Measurements from ENCODE around the gene DOCK2.

Gene DOCK2

GRCh38 chr5:169663537-169663936 is 26.5 kb downstream of the DOCK2 start:
- H3K36me3 ChIP-seq (replicated peaks in 1 of 2; ENCODE audit: control insufficient read depth in 2 of 2, insufficient read depth in 2 of 2, low read length in 2 of 2): no peaks in the 10 kb centered on the region
- no peak overlapping the region for H3K27ac ChIP-seq (replicated peaks; ENCODE audit: low read length)
- no peaks in the 10 kb centered on the region for H3K4me1 ChIP-seq (ENCODE audit: control insufficient read depth in 2 of 2, insufficient read depth in 1 of 2, low read depth in 1 of 2, low read length in 2 of 2)
- no peak overlapping the region for H3K4me2 ChIP-seq (ENCODE audit: insufficient read depth, low read length, poor library complexity, severe bottlenecking)
- no peak overlapping the region for H4K91ac ChIP-seq (ENCODE audit: low read depth, low read length, poor library complexity)
- no peaks in the 10 kb centered on the region for H3K79me1 ChIP-seq (ENCODE audit: low read depth, low read length)
- no peak overlapping the region for H3K23ac ChIP-seq (ENCODE audit: low read depth, low read length, poor library complexity)
- H2AK5ac ChIP-seq (ENCODE audit: low read depth, low read length): no peak overlapping the region
- H3K9me3 ChIP-seq (replicated peaks in 1 of 2; ENCODE audit: control insufficient read depth in 2 of 2, insufficient read depth in 1 of 2, low read depth in 1 of 2, low read length in 2 of 2): no peaks in the 10 kb centered on the region
- no peak overlapping the region for H3K9ac ChIP-seq (ENCODE audit: low read depth, low read length, poor library complexity)
- H2BK5ac ChIP-seq (ENCODE audit: low read length): no peak overlapping the region
- H2BK120ac ChIP-seq (ENCODE audit: low read depth, low read length): no peak overlapping the region
- H3K27me3 ChIP-seq (ENCODE audit: control insufficient read depth in 3 of 3, insufficient read depth in 3 of 3, low read depth in 1 of 3, low read length in 3 of 3): no peaks in the 10 kb centered on the region
- no peak overlapping the region for H3K14ac ChIP-seq (ENCODE audit: low read length)
- H3K4me3 ChIP-seq (ENCODE audit: low read length in 2 of 2): no peak overlapping the region
- no peak overlapping the region for H2AFZ ChIP-seq (ENCODE audit: low read length)
- H2BK12ac ChIP-seq (ENCODE audit: low read length): no peak overlapping the region
- no peak overlapping the region for H2BK15ac ChIP-seq (ENCODE audit: low read length)
- no peak overlapping the region for H4K8ac ChIP-seq (ENCODE audit: low read depth, low read length)
- WGBS, 2 donors (ENCODE audit: extremely low coverage in 2 of 2, insufficient read length in 2 of 2, insufficient replicate concordance in 1 of 2): no CpG with 5 or more reads among the region's 1 CpG
- H3K4ac ChIP-seq (ENCODE audit: low read length): no peak overlapping the region
- H3K18ac ChIP-seq (ENCODE audit: low read length): no peak overlapping the region
- DNase-seq (ENCODE audit: low spot score): no peak

GRCh38 chr5:169666365-169666764 is 29.3 kb downstream of the DOCK2 start:
- H3K27ac ChIP-seq (replicated peaks; ENCODE audit: low read length): no peak overlapping the region
- DNase-seq (ENCODE audit: low spot score): no peak
- H4K91ac ChIP-seq (ENCODE audit: low read depth, low read length, poor library complexity): no peak overlapping the region
- H3K9me3 ChIP-seq (replicated peaks in 1 of 2; ENCODE audit: control insufficient read depth in 2 of 2, insufficient read depth in 1 of 2, low read depth in 1 of 2, low read length in 2 of 2): no peaks in the 10 kb centered on the region
- no peak overlapping the region for H3K4ac ChIP-seq (ENCODE audit: low read length)
- H3K36me3 ChIP-seq (replicated peaks in 1 of 2; ENCODE audit: control insufficient read depth in 2 of 2, insufficient read depth in 2 of 2, low read length in 2 of 2): no peaks in the 10 kb centered on the region
- H3K4me1 ChIP-seq (ENCODE audit: control insufficient read depth in 2 of 2, insufficient read depth in 1 of 2, low read depth in 1 of 2, low read length in 2 of 2): peaks cover 0 to 3% of the 10 kb centered on the region in 2 donors
- no peak overlapping the region for H3K18ac ChIP-seq (ENCODE audit: low read length)
- H3K79me1 ChIP-seq (ENCODE audit: low read depth, low read length): no peaks in the 10 kb centered on the region
- H2AK5ac ChIP-seq (ENCODE audit: low read depth, low read length): no peak overlapping the region
- H2BK5ac ChIP-seq (ENCODE audit: low read length): no peak overlapping the region
- no peak overlapping the region for H2BK15ac ChIP-seq (ENCODE audit: low read length)
- no peak overlapping the region for H3K23ac ChIP-seq (ENCODE audit: low read depth, low read length, poor library complexity)
- no peak overlapping the region for H4K8ac ChIP-seq (ENCODE audit: low read depth, low read length)
- no peak overlapping the region for H3K4me2 ChIP-seq (ENCODE audit: insufficient read depth, low read length, poor library complexity, severe bottlenecking)
- no peak overlapping the region for H3K14ac ChIP-seq (ENCODE audit: low read length)
- H3K27me3 ChIP-seq (ENCODE audit: control insufficient read depth in 3 of 3, insufficient read depth in 3 of 3, low read depth in 1 of 3, low read length in 3 of 3): no peaks in the 10 kb centered on the region
- no peak overlapping the region for H2AFZ ChIP-seq (ENCODE audit: low read length)
- no CpG with 5 or more reads among the region's 4 CpGs for WGBS, 2 donors (ENCODE audit: extremely low coverage in 2 of 2, insufficient read length in 2 of 2, insufficient replicate concordance in 1 of 2)
- no peak overlapping the region for H3K9ac ChIP-seq (ENCODE audit: low read depth, low read length, poor library complexity)
- no peak overlapping the region for H3K4me3 ChIP-seq (ENCODE audit: low read length in 2 of 2)
- no peak overlapping the region for H2BK12ac ChIP-seq (ENCODE audit: low read length)
- no peak overlapping the region for H2BK120ac ChIP-seq (ENCODE audit: low read depth, low read length)

GRCh38 chr5:169667896-169668674 is 31.0 kb downstream of the DOCK2 start:
- Histone ChIP-seq H3K27ac (replicated peaks; ENCODE audit: low read length) (no peak overlapping the region), H3K4me2 (ENCODE audit: insufficient read depth, low read length, poor library complexity, severe bottlenecking) (no peak overlapping the region), H3K79me1 (ENCODE audit: low read depth, low read length) (no peaks in the 10 kb centered on the region), H3K36me3 (replicated peaks in 1 of 2; ENCODE audit: control insufficient read depth in 2 of 2, insufficient read depth in 2 of 2, low read length in 2 of 2) (no peaks in the 10 kb centered on the region), H3K18ac (ENCODE audit: low read length) (no peak overlapping the region), H3K14ac (ENCODE audit: low read length) (no peak overlapping the region), H3K27me3 (ENCODE audit: control insufficient read depth in 3 of 3, insufficient read depth in 3 of 3, low read depth in 1 of 3, low read length in 3 of 3) (no peaks in the 10 kb centered on the region), H2BK5ac (ENCODE audit: low read length) (no peak overlapping the region), H2AFZ (ENCODE audit: low read length) (no peak overlapping the region), H2BK15ac (ENCODE audit: low read length) (no peak overlapping the region), H4K91ac (ENCODE audit: low read depth, low read length, poor library complexity) (no peak overlapping the region), H2BK120ac (ENCODE audit: low read depth, low read length) (no peak overlapping the region), H3K4me3 (ENCODE audit: low read length in 2 of 2) (no peak overlapping the region), H3K23ac (ENCODE audit: low read depth, low read length, poor library complexity) (no peak overlapping the region), H3K9ac (ENCODE audit: low read depth, low read length, poor library complexity) (no peak overlapping the region), H3K4me1 (ENCODE audit: control insufficient read depth in 2 of 2, insufficient read depth in 1 of 2, low read depth in 1 of 2, low read length in 2 of 2) (peaks cover 0 to 3% of the 10 kb centered on the region in 2 donors), H2BK12ac (ENCODE audit: low read length) (no peak overlapping the region), H3K4ac (ENCODE audit: low read length) (no peak overlapping the region), H3K9me3 (replicated peaks in 1 of 2; ENCODE audit: control insufficient read depth in 2 of 2, insufficient read depth in 1 of 2, low read depth in 1 of 2, low read length in 2 of 2) (no peaks in the 10 kb centered on the region), H2AK5ac (ENCODE audit: low read depth, low read length) (no peak overlapping the region), H4K8ac (ENCODE audit: low read depth, low read length) (no peak overlapping the region)
- WGBS, 2 donors (ENCODE audit: extremely low coverage in 2 of 2, insufficient read length in 2 of 2, insufficient replicate concordance in 1 of 2): no CpG with 5 or more reads among the region's 9 CpGs
- no peak for DNase-seq (ENCODE audit: low spot score)

- no CpG with 5 or more reads among the region's 4 CpGs for WGBS, 2 donors (ENCODE audit: extremely low coverage in 2 of 2, insufficient read length in 2 of 2, insufficient replicate concordance in 1 of 2)
Measured at GRCh38 chr5:169668732-169669131, 31.7 kb downstream of the DOCK2 start.

More at GRCh38 chr5:169668732-169669131, 31.7 kb downstream of the DOCK2 start:
- peak overlapping the region; percentile 84 for H4K8ac ChIP-seq (ENCODE audit: low read depth, low read length)
- no peak overlapping the region for H3K4me3 ChIP-seq (ENCODE audit: low read length in 2 of 2)
- H3K9me3 ChIP-seq (replicated peaks in 1 of 2; ENCODE audit: control insufficient read depth in 2 of 2, insufficient read depth in 1 of 2, low read depth in 1 of 2, low read length in 2 of 2): no peaks in the 10 kb centered on the region
- H3K18ac ChIP-seq (ENCODE audit: low read length): no peak overlapping the region
- no peak overlapping the region for H3K9ac ChIP-seq (ENCODE audit: low read depth, low read length, poor library complexity)
- H3K4ac ChIP-seq (ENCODE audit: low read length): no peak overlapping the region
- no peak overlapping the region for H3K27ac ChIP-seq (replicated peaks; ENCODE audit: low read length)
- no peak overlapping the region for H3K14ac ChIP-seq (ENCODE audit: low read length)
- no peak overlapping the region for H2AK5ac ChIP-seq (ENCODE audit: low read depth, low read length)
- no peak overlapping the region for H4K91ac ChIP-seq (ENCODE audit: low read depth, low read length, poor library complexity)
- no peak for DNase-seq (ENCODE audit: low spot score)
- H3K27me3 ChIP-seq (ENCODE audit: control insufficient read depth in 3 of 3, insufficient read depth in 3 of 3, low read depth in 1 of 3, low read length in 3 of 3): no peaks in the 10 kb centered on the region
- H3K36me3 ChIP-seq (replicated peaks in 1 of 2; ENCODE audit: control insufficient read depth in 2 of 2, insufficient read depth in 2 of 2, low read length in 2 of 2): no peaks in the 10 kb centered on the region
- no peak overlapping the region for H2AFZ ChIP-seq (ENCODE audit: low read length)
- H2BK12ac ChIP-seq (ENCODE audit: low read length): no peak overlapping the region
- H2BK15ac ChIP-seq (ENCODE audit: low read length): no peak overlapping the region
- no peak overlapping the region for H3K23ac ChIP-seq (ENCODE audit: low read depth, low read length, poor library complexity)
- H3K4me1 ChIP-seq (ENCODE audit: control insufficient read depth in 2 of 2, insufficient read depth in 1 of 2, low read depth in 1 of 2, low read length in 2 of 2): peaks cover 0 to 3% of the 10 kb centered on the region in 2 donors
- no peak overlapping the region for H2BK120ac ChIP-seq (ENCODE audit: low read depth, low read length)
- no peak overlapping the region for H3K4me2 ChIP-seq (ENCODE audit: insufficient read depth, low read length, poor library complexity, severe bottlenecking)
- no peaks in the 10 kb centered on the region for H3K79me1 ChIP-seq (ENCODE audit: low read depth, low read length)
- no peak overlapping the region for H2BK5ac ChIP-seq (ENCODE audit: low read length)

Data from neuronal stem cell (in vitro differentiated cells).